Spinal cord (tissue), 10 donors: Measurements from ENCODE around the gene NCK2. TPM values are rescaled to one million over a fixed set of nuclear protein-coding genes. Genes with fewer than 3 reads are reported as not detected.

ENCODE experiments used
- DNase-seq, 6 donors: peaks; one replicate each; pipeline versions ENCODE4 v3.0.0 to v3.0.0-alpha.2; 2013 to 2015; ENCODE audit warnings: low spot score in 6 of 6, low read depth in 4 of 6
- H3K27ac ChIP-seq: one replicate; pipeline ENCODE4 v1.5.1; 2013; ENCODE audit warnings: low read depth, low read length, control low read depth
- H3K27me3 ChIP-seq: one replicate; pipeline ENCODE4 v1.6.1; 2013; ENCODE audit warnings: low read length; ENCODE audit not compliant: control insufficient read depth, insufficient read depth
- H3K36me3 ChIP-seq: one replicate; pipeline ENCODE4 v1.6.1; 2013; ENCODE audit warnings: low read length; ENCODE audit not compliant: control insufficient read depth, insufficient read depth
- H3K4me1 ChIP-seq: one replicate; pipeline ENCODE4 v1.6.1; 2013; ENCODE audit warnings: low read length; ENCODE audit not compliant: control insufficient read depth, insufficient read depth
- H3K4me3 ChIP-seq: one replicate; pipeline ENCODE4 v1.5.1; 2013; ENCODE audit warnings: low read depth, low read length, control low read depth
- H3K9me3 ChIP-seq: one replicate; pipeline ENCODE4 v1.6.1; 2013; ENCODE audit warnings: low read length; ENCODE audit not compliant: control insufficient read depth, insufficient read depth
- WGBS: methylation state at CpG from one replicate; pipeline ENCODE4 v1.1.5; 2013; ENCODE audit warnings: missing lambda C conversion rate; ENCODE audit not compliant: insufficient coverage; 5-methylcytosine and 5-hydroxymethylcytosine counted together
- polyA plus RNA-seq, 2 donors: library from polyadenylated mRNA; unstranded; fragments of 120-200 nt; gene quantifications; one replicate each; pipeline ENCODE4 v1.2.1, GENCODE V29; 2013; ENCODE audit not compliant: insufficient read length in 2 of 2
- total RNA-seq, 2 donors: library from RNA; depleted of rRNA in 1 of 2; stranded (reverse); fragments of 120-200 nt in 1 of 2; fragments of >200 nt in 1 of 2; gene quantifications; one replicate each; pipeline versions ENCODE4 v1.2.3 to v1.2.4, GENCODE V29; 2013 to 2014
- donor health status: healthy.

NCK2 gene
- total and polyA plus RNA-seq, 4 donors, result 22.7 to 62.5 (median 51.0) TPM

- DNase-seq, result no peak
- Histone ChIP-seq H3K4me1 (peaks cover 5% of the 10 kb centered on the region), H3K27ac (no peak overlapping the region), H3K9me3 (peaks cover 4% of the 10 kb centered on the region), H3K4me3 (no peak overlapping the region), H3K27me3 (no peaks in the 10 kb centered on the region), H3K36me3 (peaks cover 2% of the 10 kb centered on the region)
- WGBS, result 43% methylated on average over 6 of the region's 6 CpGs
These were observed 192.9 kb downstream of the NCK2 start for GRCh38 chr2:105937498-105938097.
